Small intestine (tissue), 7 donors: ENCODE results near the gene NMUR2. TPM values are rescaled to one million over a fixed set of nuclear protein-coding genes. Genes with fewer than 3 reads are reported as not detected.

ENCODE experiments used
- DNase-seq, 2 donors: peaks; one replicate each; pipeline versions ENCODE4 v3.0.0 to v3.0.0-alpha.2; 2013
- FAIRE-seq: peaks from 2 replicates; lab custom pipeline; 2012; peaks lifted over from hg19 to GRCh38; lab: Jason Lieb, UNC
- H3K27ac ChIP-seq, 3 donors: one replicate each; pipeline ENCODE4 v1.5.1; 2013; ENCODE audit warnings: low read length in 2 of 3, mild to moderate bottlenecking in 2 of 3, control low read depth in 1 of 3, inconsistent platforms in 1 of 3, low read depth in 1 of 3, moderate library complexity in 1 of 3
- H3K27me3 ChIP-seq, 3 donors: one replicate each; pipeline ENCODE4 v1.6.1; 2013; ENCODE audit warnings: low read length in 3 of 3, inconsistent platforms in 1 of 3; ENCODE audit not compliant: control insufficient read depth in 3 of 3, insufficient read depth in 3 of 3
- H3K36me3 ChIP-seq, 3 donors: one replicate each; pipeline ENCODE4 v1.6.1; 2013; ENCODE audit warnings: low read length in 3 of 3, inconsistent platforms in 1 of 3, low read depth in 1 of 3, mild to moderate bottlenecking in 1 of 3, moderate library complexity in 1 of 3; ENCODE audit not compliant: control insufficient read depth in 3 of 3, insufficient read depth in 2 of 3
- H3K4me1 ChIP-seq, 3 donors: one replicate each; pipeline ENCODE4 v1.6.1; 2013; ENCODE audit warnings: low read length in 2 of 3, inconsistent platforms in 1 of 3, low read depth in 1 of 3, mild to moderate bottlenecking in 1 of 3, moderate library complexity in 1 of 3; ENCODE audit not compliant: control insufficient read depth in 3 of 3, insufficient read depth in 2 of 3
- H3K4me3 ChIP-seq, 3 donors: one replicate each; pipeline ENCODE4 v1.5.1; 2013; ENCODE audit warnings: low read length in 3 of 3, control low read depth in 1 of 3, inconsistent platforms in 1 of 3, low read depth in 1 of 3, mild to moderate bottlenecking in 1 of 3, moderate library complexity in 1 of 3
- H3K9me3 ChIP-seq, 2 donors: one replicate each; pipeline ENCODE4 v1.6.1; 2013; ENCODE audit warnings: low read depth in 1 of 2, low read length in 1 of 2; ENCODE audit not compliant: control insufficient read depth in 2 of 2, insufficient read depth in 1 of 2
- WGBS, 3 donors: extraction: QIAGEN DNeasy Blood & Tissue Kit; methylation state at CpG; one replicate each; pipeline ENCODE4 v1.1.7; 2013; 5-methylcytosine and 5-hydroxymethylcytosine counted together
- polyA plus RNA-seq, 4 donors: library from polyadenylated mRNA; stranded (reverse) in 3 of 4; unstranded in 1 of 4; fragments of 200-250 nt in 3 of 4; fragments of 120-200 nt in 1 of 4; gene quantifications; one replicate each; pipeline versions ENCODE4 v1.2.1 to v1.2.3, GENCODE V29; 2013
- donor health status: healthy with polysubstance abuse.
- donor health status: control.
- donor health status: control.
- donor health status: Bipolar disorder and iron deficiency.
- donor health status: healthy.

NMUR2 gene
- polyA plus RNA-seq, 4 donors: 0.40 to 0.86 TPM; not detected in 2

- no peak overlapping the region for H3K4me3 ChIP-seq
- H3K27me3 ChIP-seq: no peaks in the 10 kb centered on the region
- H3K27ac ChIP-seq: no peak overlapping the region
- no peak for DNase-seq
- H3K9me3 ChIP-seq: no peaks in the 10 kb centered on the region
- 81 to 85% (median 82%) methylated on average over 10 of the region's 10 CpGs for WGBS, 3 donors
- no peak for FAIRE-seq
- H3K4me1 ChIP-seq: no peaks in the 10 kb centered on the region
- H3K36me3 ChIP-seq: no peaks in the 10 kb centered on the region
Measured at GRCh38 chr5:152380415-152381123, 24.5 kb downstream of the NMUR2 start.

DNA sequence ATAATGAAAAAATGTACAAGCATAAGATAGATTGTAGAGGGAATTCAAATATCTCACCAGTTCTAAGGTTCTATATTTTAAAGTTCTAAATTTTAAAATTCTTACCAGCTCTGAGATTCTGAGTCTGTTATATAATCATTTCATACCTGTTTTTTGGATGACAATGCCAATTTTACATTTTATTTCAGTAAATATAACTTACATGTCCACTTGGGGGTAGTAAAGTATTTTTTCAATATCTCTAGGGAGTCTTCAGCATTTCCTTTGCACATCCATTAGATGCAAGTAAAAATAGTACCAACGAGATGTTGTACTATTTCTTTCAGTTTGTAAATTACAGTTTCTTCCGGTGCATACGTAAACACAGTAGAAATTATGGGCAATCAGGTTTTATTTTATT is 25.7 kb downstream of the NMUR2 start:
- WGBS, 3 donors: 42 to 60% (median 46%) methylated on average over 3 of the region's 3 CpGs
- H3K4me1 ChIP-seq: no peaks in the 10 kb centered on the region
- H3K27ac ChIP-seq: no peak overlapping the region
- no peaks in the 10 kb centered on the region for H3K9me3 ChIP-seq
- H3K4me3 ChIP-seq: no peak overlapping the region
- FAIRE-seq: no peak
- DNase-seq: no peak
- H3K36me3 ChIP-seq: no peaks in the 10 kb centered on the region
- H3K27me3 ChIP-seq: no peaks in the 10 kb centered on the region

DNA sequence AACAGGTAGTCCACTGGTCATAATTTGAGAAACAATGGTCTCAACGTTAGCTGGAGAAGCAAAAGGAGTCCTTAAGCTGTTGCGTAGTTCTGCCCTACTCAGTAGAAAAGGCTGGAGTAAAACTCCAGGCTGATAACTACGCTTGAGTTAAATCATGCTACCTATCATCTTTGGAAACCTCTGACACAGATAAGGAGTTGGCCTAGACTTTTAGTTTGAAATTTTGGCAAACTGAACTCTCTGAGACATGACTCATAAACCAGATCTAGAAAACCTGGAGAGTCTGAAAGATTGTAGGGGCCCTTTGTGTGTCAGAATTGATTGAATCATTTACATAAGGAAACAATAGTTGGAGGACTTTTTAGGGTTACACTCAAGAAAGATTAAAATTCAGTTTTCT is 26.3 kb downstream of the NMUR2 start:
- no peaks in the 10 kb centered on the region for H3K27me3 ChIP-seq
- H3K27ac ChIP-seq: no peak overlapping the region
- FAIRE-seq: no peak
- H3K4me1 ChIP-seq: no peaks in the 10 kb centered on the region
- 26 to 67% (median 43%) methylated on average over 3 of the region's 3 CpGs for WGBS, 3 donors
- no peaks in the 10 kb centered on the region for H3K36me3 ChIP-seq
- no peaks in the 10 kb centered on the region for H3K9me3 ChIP-seq
- no peak overlapping the region for H3K4me3 ChIP-seq
- DNase-seq: peak in 1 of 2 donors; percentile 4

DNA sequence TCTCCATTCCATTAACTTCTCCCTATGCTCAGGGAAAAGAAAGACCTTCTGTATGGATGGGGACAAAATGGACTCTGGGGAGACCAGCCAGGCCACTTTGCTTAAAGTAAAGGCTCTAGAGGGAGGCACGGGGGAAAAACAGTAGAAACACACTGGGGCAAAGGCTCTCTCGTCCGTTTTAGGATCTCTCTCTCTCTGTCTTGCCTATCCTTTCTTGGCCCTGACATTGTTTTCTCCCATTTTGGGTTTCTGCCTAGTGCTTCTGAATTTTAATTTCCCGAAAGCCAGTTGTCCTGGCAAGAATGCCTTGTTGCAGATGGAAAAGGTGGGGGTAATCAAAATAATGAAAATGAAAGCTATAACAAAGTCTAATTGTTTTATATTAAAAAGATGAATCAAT is 28.2 kb downstream of the NMUR2 start:
- H3K4me1 ChIP-seq: no peaks in the 10 kb centered on the region
- WGBS, 3 donors: 64 to 89% (median 79%) methylated on average over 4 of the region's 4 CpGs
- no peak overlapping the region for H3K4me3 ChIP-seq
- DNase-seq (no peak), FAIRE-seq (no peak)
- H3K27ac ChIP-seq: no peak overlapping the region
- H3K36me3 ChIP-seq: no peaks in the 10 kb centered on the region
- H3K27me3 ChIP-seq: no peaks in the 10 kb centered on the region
- H3K9me3 ChIP-seq: no peaks in the 10 kb centered on the region

- Histone ChIP-seq H3K9me3 (no peaks in the 10 kb centered on the region), H3K27me3 (no peaks in the 10 kb centered on the region), H3K4me3 (no peak overlapping the region), H3K4me1 (no peaks in the 10 kb centered on the region), H3K27ac (no peak overlapping the region), H3K36me3 (no peaks in the 10 kb centered on the region)
- no peak for FAIRE-seq
- no peak for DNase-seq
- 78 to 91% (median 85%) methylated on average over 1 of the region's 1 CpG for WGBS, 3 donors
Measured at GRCh38 chr5:152374711-152375275, 30.3 kb downstream of the NMUR2 start.

GRCh38 chr5:152372875-152373274 is 32.2 kb downstream of the NMUR2 start:
- FAIRE-seq (no peak), DNase-seq (no peak)
- no peaks in the 10 kb centered on the region for H3K36me3 ChIP-seq
- H3K27me3 ChIP-seq: no peaks in the 10 kb centered on the region
- no peaks in the 10 kb centered on the region for H3K9me3 ChIP-seq
- no peaks in the 10 kb centered on the region for H3K4me1 ChIP-seq
- H3K27ac ChIP-seq: no peak overlapping the region
- 48 to 62% (median 50%) methylated on average over 1 of the region's 1 CpG for WGBS, 3 donors
- no peak overlapping the region for H3K4me3 ChIP-seq

GRCh38 chr5:152369298-152369697 is 35.8 kb downstream of the NMUR2 start:
- no peak overlapping the region for H3K27ac ChIP-seq
- H3K27me3 ChIP-seq: no peaks in the 10 kb centered on the region
- no peak for DNase-seq
- H3K9me3 ChIP-seq: no peaks in the 10 kb centered on the region
- H3K36me3 ChIP-seq: no peaks in the 10 kb centered on the region
- H3K4me1 ChIP-seq: no peaks in the 10 kb centered on the region
- no peak overlapping the region for H3K4me3 ChIP-seq
- FAIRE-seq: no peak

DNA sequence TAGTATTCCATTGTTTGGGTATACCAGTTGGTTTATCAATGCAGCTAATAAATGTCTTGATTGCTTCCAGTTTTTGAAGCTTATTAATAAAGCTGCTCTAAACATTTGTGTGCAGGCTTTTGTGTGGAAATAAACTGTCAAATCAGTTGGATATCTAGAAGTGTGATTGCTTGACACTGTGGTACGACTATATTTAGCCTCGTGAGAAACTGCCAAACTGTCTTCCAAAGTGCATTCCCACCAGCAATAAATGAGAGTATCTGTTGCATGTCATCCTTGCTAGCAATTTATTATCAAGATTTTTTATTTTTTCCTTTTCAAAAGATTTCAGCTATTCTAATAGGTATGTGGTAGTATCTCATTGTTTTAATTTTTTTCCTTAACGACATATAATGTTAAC is 37.5 kb downstream of the NMUR2 start:
- Histone ChIP-seq H3K4me1 (no peaks in the 10 kb centered on the region), H3K9me3 (no peaks in the 10 kb centered on the region), H3K4me3 (no peak overlapping the region), H3K27ac (no peak overlapping the region), H3K27me3 (no peaks in the 10 kb centered on the region), H3K36me3 (no peaks in the 10 kb centered on the region)
- 67 to 81% (median 69%) methylated on average over 3 of the region's 3 CpGs for WGBS, 3 donors
- DNase-seq (no peak), FAIRE-seq (no peak)

DNA sequence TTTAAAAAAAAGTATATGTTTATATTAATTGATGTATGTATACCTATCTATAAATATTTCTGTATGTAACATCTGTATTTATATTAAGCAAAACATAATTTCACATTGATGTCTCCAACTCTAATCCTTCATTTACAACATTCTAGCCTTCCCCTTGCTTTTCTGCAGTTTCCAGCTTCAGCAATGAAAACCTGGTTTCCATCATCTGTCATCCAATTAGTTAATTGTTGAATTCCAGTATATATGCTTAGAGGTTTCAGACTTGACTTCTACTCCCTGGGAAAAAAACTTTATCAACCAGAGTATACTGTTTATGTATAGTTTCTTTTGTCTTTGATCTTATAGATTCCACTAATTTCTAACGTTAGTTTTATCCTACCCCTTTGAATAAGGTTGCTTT is 38.4 kb downstream of the NMUR2 start:
- Histone ChIP-seq H3K9me3 (no peaks in the 10 kb centered on the region), H3K27me3 (no peaks in the 10 kb centered on the region), H3K27ac (no peak overlapping the region), H3K4me3 (no peak overlapping the region), H3K36me3 (no peaks in the 10 kb centered on the region), H3K4me1 (no peaks in the 10 kb centered on the region)
- DNase-seq (no peak), FAIRE-seq (no peak)
- 55 to 74% (median 58%) methylated on average over 1 of the region's 1 CpG for WGBS, 3 donors
